ENCODE results near the gene STK32B.

DNA sequence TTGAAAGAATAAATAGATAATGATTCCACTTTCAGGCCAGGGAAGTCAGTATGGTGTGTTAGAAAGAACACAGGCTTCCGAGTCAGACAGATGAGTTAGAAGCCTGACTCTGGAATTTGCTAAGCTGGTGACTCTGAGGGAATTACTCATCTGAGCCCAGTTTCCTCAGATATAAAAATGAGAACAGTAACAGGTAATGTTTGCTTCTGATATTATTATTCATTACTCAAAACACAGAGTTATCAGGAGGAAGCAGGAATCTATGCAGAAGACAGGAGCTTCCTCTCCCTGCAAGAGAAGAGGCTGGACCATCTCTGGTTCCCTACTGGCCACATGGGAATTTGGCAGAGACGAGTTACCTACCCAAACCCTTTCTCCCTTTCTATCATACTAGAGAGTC lies 494.0 kb downstream of the STK32B start:
- TF ChIP-seq, protein P1, sequence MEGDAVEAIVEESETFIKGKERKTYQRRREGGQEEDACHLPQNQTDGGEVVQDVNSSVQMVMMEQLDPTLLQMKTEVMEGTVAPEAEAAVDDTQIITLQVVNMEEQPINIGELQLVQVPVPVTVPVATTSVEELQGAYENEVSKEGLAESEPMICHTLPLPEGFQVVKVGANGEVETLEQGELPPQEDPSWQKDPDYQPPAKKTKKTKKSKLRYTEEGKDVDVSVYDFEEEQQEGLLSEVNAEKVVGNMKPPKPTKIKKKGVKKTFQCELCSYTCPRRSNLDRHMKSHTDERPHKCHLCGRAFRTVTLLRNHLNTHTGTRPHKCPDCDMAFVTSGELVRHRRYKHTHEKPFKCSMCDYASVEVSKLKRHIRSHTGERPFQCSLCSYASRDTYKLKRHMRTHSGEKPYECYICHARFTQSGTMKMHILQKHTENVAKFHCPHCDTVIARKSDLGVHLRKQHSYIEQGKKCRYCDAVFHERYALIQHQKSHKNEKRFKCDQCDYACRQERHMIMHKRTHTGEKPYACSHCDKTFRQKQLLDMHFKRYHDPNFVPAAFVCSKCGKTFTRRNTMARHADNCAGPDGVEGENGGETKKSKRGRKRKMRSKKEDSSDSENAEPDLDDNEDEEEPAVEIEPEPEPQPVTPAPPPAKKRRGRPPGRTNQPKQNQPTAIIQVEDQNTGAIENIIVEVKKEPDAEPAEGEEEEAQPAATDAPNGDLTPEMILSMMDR (IDR thresholded peaks at IDR 0.05), result no peak
- no peak for TF ChIP-seq EP300 (IDR thresholded peaks at IDR 0.05)
- no peak for TF ChIP-seq POLR2A (IDR thresholded peaks at IDR 0.05)
